SK-N-SH treated with all-trans-retinoic acid at 6 μM for 48 hours (cell line): ENCODE data around the gene PRR14L.

Experiments
- CREB5 ChIP-seq: fragments of 250-450 bp; sonication (Bioruptor Pico); IDR thresholded peaks from 2 replicates; pipeline ENCODE4 v1.5.1; 2020; ENCODE audit warnings: low read depth, mild to moderate bottlenecking, moderate library complexity
- SNAI2 ChIP-seq: fragments of 250-450 bp; sonication (Bioruptor Pico); IDR thresholded peaks from 2 replicates; pipeline ENCODE4 v1.5.0; 2020; ENCODE audit warnings: mild to moderate bottlenecking, moderate library complexity
- TCF4 ChIP-seq: fragments of 250-450 bp; sonication (Bioruptor Pico); IDR thresholded peaks from 2 replicates; pipeline ENCODE4 v1.8.0; 2021; ENCODE audit warnings: mild to moderate bottlenecking, moderate library complexity, borderline replicate concordance
- ZFP30 ChIP-seq: fragments of 450-650 bp; formaldehyde crosslinking; IDR thresholded peaks from 2 replicates; pipeline ENCODE4 v1.5.0; 2022; ENCODE audit warnings: mild to moderate bottlenecking, moderate library complexity

DNA sequence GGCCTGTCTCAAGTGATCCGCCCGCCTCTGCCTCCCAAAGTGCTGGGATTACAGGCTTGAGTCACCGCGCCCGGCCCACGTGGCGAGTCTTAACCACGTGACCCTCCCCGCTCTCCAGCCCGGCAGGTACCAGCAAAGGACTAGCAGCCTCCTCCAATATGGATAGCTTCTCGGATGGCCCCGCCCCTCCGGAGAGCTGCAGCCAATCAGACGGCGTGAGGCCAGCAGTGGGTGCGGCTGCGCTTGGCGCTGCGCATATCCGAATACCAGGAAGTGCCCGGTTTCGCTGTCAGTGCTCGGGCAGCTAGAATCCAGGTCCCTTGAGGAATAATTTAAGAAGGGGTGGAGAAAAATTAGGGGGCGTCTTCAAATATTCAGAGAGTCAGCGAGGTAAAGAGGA, 73.2 kb downstream of the PRR14L start:
- TF ChIP-seq CREB5 (no peak), SNAI2 (CRISPR knock-in tag) (no peak), TCF4 (CRISPR knock-in tag) (no peak), ZFP30 (CRISPR knock-in tag) (no peak)
